Large intestine (tissue), 3 donors: ENCODE measurements around the gene FAAP20. TPM values are rescaled to one million over a fixed set of nuclear protein-coding genes. Genes with fewer than 3 reads are reported as not detected.

Source experiments
- DNase-seq, 2 donors: peaks; one replicate each; pipeline versions ENCODE4 v3.0.0 to v3.0.0-alpha.2; 2013
- H3K27ac ChIP-seq: one replicate; pipeline ENCODE4 v1.5.1; 2013; ENCODE audit warnings: low read length
- H3K27me3 ChIP-seq: 2 replicates; pipeline ENCODE4 v1.6.1; 2013; ENCODE audit warnings: low read length; ENCODE audit not compliant: control insufficient read depth, insufficient read depth
- H3K36me3 ChIP-seq: 2 replicates; pipeline ENCODE4 v1.6.1; 2013; ENCODE audit warnings: low read length; ENCODE audit not compliant: control insufficient read depth, insufficient read depth
- H3K4me1 ChIP-seq: one replicate; pipeline ENCODE4 v1.6.1; 2013; ENCODE audit warnings: low read length; ENCODE audit not compliant: control insufficient read depth, insufficient read depth
- H3K4me3 ChIP-seq: one replicate; pipeline ENCODE4 v1.5.1; 2013; ENCODE audit warnings: low read length
- H3K9me3 ChIP-seq: one replicate; pipeline ENCODE4 v1.6.1; 2013; ENCODE audit warnings: mild to moderate bottlenecking, low read depth, low read length, moderate library complexity; ENCODE audit not compliant: control insufficient read depth
- WGBS: methylation state at CpG from one replicate; pipeline ENCODE4 v1.1.5; 2013; ENCODE audit warnings: low lambda C conversion rate; ENCODE audit not compliant: insufficient coverage; 5-methylcytosine and 5-hydroxymethylcytosine counted together
- polyA plus RNA-seq: library from polyadenylated mRNA; unstranded; fragments of 120-200 nt; gene quantifications from one replicate; pipeline ENCODE4 v1.2.1, GENCODE V29; 2013

Gene FAAP20
- polyA plus RNA-seq, 1 donor: 59.6 TPM

DNA sequence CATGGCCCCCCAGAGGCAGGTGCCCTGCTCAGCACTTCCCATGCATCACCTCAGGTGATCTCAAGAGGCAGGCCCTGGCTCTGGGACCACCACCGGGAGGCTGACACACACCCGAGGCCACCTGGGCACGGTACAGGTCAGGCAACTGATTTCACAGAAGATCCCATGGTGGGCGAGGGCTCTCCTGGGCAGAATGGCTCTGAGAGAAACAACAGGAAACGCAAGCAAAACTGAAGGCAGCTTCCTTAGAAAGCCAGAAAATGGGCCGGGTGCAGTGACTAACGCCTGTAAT is 22.1 kb upstream of the FAAP20 start:
- Histone ChIP-seq H3K27me3 (no peaks in the 10 kb centered on the region), H3K9me3 (peaks cover 6% of the 10 kb centered on the region), H3K36me3 (no peaks in the 10 kb centered on the region), H3K4me1 (peaks cover 34% of the 10 kb centered on the region), H3K4me3 (no peak overlapping the region), H3K27ac (no peak overlapping the region)
- 92% methylated on average over 2 of the region's 7 CpGs for WGBS
- DNase-seq: no peak

DNA sequence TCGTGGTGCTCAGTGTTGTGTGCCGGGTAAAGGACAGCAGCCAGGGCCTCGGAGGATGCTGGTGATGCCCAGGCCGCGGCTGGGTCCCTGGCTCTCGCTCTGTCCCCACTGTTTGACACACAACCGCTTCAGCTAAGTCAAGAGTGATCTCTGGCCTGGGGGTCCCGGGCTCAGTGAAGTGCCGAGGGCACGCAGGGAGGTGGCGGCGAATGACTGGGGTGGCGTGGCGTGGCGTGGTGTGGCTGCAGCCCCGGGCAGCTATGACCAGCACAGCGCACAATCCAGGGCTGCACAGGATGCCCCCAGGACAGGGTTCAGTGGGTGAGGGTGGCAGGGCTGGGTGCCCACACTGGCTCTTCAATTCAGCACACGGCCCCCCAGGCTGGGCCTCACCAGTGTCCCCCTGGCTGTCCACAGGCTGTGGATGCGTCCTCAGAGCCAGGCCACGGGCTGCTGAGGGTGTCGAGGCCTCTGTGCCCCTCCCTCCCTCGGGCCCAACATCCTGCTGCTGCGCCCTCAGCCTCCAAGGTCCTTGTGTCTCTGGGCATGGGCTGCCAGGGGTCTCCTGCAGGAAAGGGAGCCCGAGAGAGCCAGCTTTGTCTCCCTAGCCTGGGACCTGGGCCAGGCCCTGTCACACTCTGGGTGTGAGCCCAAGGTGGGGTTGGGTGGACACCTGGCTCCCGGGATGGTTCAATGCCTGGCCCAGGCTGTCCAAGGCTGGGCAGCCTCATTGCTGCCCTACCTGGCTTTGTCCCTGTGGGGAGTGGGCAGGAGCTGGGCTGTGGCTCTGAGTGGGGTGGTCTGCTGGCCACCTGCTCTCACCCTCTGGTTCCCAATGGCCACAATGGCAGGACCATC is 21.6 kb upstream of the FAAP20 start:
- Histone ChIP-seq H3K9me3 (peaks cover 6% of the 10 kb centered on the region), H3K36me3 (no peaks in the 10 kb centered on the region), H3K27ac (no peak overlapping the region), H3K4me3 (no peak overlapping the region), H3K4me1 (peaks cover 34% of the 10 kb centered on the region), H3K27me3 (no peaks in the 10 kb centered on the region)
- DNase-seq: no peak
- WGBS: no CpG with 5 or more reads among the region's 25 CpGs

DNA sequence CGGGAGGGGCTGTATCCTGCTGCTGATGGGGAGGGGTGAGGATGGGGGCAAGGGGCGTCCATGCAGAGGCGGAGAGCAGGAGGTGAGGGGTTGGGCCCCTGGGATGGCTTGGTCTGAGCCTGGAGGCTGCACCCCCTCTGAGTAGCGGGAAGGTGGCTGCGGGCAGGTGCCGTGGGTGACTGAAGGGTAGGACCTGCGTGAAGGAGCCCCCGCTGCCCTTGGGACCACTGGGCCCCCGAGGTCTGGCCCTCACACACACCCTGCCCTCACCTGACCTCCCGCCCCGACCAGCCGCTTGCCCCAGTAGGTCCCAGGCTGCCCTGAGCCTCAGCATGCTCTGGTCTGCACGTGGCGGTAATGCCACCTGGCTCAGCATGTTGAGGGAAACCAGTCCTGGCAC is 20.8 kb upstream of the FAAP20 start:
- Histone ChIP-seq H3K4me3 (no peak overlapping the region), H3K4me1 (peaks cover 34% of the 10 kb centered on the region), H3K9me3 (peaks cover 6% of the 10 kb centered on the region), H3K36me3 (no peaks in the 10 kb centered on the region), H3K27ac (no peak overlapping the region), H3K27me3 (no peaks in the 10 kb centered on the region)
- WGBS: no CpG with 5 or more reads among the region's 14 CpGs
- no peak for DNase-seq

DNA sequence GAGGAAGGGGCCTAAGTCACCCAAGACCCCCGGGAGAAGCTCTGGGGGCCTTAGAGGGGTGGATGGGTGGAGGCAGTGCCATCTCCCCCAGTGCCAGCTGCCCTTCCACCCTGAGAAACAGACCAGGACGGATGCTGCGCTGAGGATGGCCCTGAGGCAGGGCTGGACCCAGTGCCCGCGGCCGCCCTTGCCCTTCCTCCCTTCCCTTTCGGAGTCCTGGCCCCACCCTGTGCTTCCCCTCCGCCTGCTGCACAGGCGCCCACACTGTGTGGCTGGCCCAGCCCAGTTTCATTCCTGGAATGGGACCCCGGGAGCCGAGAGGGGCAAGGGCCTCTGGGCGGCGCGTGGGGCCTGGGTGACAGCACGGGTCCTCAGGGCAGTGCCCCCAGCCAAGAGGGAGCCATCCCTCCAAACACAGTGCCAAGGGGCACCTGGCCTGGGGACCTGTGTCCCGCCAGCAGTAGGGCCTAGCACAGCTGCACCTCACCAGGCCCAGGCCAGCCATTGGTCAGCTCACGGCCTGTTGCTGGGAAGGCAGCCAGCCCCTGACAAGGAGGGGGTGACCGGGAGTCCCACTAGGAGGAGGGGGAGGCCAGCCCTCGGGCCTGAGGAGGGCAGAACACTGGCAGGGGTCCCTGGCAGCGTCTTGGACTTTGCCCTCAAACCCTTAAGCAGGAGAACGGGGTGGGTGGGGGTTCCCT is 20.1 kb upstream of the FAAP20 start:
- Histone ChIP-seq H3K4me1 (peaks cover 36% of the 10 kb centered on the region), H3K36me3 (no peaks in the 10 kb centered on the region), H3K27ac (peak overlapping the region; percentile 98), H3K27me3 (no peaks in the 10 kb centered on the region), H3K9me3 (peaks cover 6% of the 10 kb centered on the region), H3K4me3 (no peak overlapping the region)
- peak in 1 of 2 donors; percentile 35 for DNase-seq
- no CpG with 5 or more reads among the region's 21 CpGs for WGBS

DNA sequence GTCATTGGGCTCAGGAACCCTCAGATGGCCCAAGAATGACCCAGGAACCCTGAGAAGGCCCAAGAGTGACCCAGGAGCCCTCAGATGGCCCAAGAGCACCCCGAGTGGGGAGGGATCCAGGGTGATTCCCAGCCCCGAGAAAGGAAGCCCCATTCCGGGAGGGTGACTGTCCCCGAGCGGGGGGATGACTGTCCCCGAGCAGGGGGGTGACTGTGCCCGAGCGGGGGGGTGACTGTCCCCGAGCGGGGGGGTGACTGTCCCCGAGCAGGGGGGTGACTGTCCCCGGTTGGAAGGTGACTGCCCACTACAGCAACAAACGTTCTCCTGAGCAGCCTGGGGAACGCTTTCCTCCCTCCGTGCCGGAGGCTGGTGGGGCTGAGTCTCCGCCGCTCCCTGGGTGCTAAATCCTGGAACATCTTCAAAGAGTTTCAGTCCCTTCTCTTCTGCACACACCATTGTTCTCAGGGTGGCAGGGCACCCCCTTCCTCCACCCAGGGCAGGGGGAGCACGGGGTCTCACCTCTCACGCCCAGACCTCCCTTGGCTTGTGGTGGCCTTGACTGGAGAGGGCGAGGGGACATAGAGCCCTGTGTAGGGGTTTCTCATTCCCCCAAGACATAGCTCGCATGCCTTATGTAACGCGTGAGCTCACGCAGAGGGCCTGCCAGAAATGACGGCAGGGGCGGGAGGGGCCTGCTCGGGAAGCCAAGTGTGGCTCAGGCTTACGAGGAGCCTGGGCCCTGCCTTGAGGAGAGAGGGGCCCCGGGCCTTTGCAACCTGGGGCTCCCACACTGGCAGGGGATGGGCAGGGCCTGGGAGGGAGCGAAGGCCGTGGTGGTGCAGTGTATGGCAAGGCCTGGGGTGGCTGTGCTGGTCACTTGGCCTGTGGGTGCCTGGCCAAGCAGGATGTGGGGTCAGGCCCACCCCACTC is 19.3 kb upstream of the FAAP20 start:
- no CpG with 5 or more reads among the region's 32 CpGs for WGBS
- H3K9me3 ChIP-seq: peaks cover 6% of the 10 kb centered on the region
- H3K36me3 ChIP-seq: no peaks in the 10 kb centered on the region
- H3K4me3 ChIP-seq: no peak overlapping the region
- H3K4me1 ChIP-seq: peaks cover 40% of the 10 kb centered on the region
- no peaks in the 10 kb centered on the region for H3K27me3 ChIP-seq
- peak; percentile 60 to 63 for DNase-seq
- H3K27ac ChIP-seq: peak overlapping the region; percentile 98

DNA sequence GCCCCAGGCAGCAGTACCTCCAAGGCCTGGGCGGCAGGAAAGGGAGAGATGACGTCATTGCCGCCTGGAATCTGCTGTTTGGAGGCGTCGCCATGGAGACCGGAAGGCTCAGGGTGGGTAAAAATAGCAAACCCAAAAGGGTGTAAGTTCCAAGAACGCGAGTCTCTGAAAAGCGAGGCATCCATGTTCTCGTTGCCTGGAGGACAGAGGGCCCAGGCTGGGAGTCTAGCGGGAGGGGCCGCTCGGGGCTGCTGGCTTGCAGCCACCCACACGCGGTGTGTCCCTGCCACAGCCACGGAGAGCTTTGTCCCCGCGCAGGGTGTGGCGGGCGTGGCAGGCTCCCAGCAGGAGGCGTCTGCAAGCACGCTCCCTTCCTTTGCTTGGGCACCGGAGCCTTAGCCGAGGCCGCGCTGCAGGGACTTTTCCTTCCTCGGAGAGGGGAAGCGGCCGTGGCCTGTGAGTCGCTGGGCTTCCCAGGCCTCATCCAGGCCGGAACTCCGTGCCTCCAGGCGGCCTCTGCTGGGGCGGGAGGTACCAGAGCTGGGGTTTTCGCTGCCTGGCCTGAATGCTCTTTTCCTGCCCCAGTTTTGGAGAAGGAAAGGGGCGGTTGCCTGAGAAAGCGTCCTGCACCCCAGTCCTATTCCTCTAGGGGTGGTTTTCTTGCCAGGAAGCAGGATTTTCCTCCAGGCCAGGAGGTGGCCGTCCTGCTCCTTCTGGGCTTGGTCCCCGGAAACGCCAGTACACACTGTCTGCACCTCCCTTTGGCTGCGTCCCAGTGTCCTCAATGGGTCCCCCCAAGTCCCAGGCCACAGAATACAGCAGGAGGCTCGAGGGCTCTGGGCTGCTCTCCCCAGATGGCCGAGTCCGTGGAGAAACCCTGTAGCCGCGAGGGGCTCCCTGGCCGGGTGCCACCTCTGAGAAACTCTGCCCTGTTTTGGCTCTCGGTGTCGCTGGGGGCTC is 18.2 kb upstream of the FAAP20 start:
- WGBS: no CpG with 5 or more reads among the region's 49 CpGs
- Histone ChIP-seq H3K4me1 (peaks cover 51% of the 10 kb centered on the region), H3K36me3 (no peaks in the 10 kb centered on the region), H3K27ac (peak overlapping the region; percentile 98), H3K9me3 (peaks cover 8% of the 10 kb centered on the region), H3K27me3 (no peaks in the 10 kb centered on the region), H3K4me3 (peak overlapping the region; percentile 38)
- DNase-seq: peak; percentile 90 to 91

DNA sequence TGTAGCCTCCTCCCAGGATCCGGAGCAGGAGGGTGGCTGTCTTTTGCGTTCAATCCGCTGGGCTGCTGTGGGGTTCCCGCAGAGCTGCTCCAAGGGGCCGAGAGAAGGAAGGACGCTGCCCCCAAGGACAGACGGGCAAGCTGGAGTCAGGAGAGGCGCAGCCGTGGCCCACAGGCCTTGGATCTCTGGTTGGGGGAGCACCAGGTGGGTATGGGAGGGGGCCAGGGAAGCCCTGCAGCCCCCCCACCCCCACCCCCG is 17.6 kb upstream of the FAAP20 start:
- Histone ChIP-seq H3K9me3 (peaks cover 8% of the 10 kb centered on the region), H3K36me3 (no peaks in the 10 kb centered on the region), H3K4me1 (peaks cover 57% of the 10 kb centered on the region), H3K27ac (peak overlapping the region; percentile 98), H3K4me3 (no peak overlapping the region), H3K27me3 (no peaks in the 10 kb centered on the region)
- WGBS: no CpG with 5 or more reads among the region's 10 CpGs
- DNase-seq: no peak

DNA sequence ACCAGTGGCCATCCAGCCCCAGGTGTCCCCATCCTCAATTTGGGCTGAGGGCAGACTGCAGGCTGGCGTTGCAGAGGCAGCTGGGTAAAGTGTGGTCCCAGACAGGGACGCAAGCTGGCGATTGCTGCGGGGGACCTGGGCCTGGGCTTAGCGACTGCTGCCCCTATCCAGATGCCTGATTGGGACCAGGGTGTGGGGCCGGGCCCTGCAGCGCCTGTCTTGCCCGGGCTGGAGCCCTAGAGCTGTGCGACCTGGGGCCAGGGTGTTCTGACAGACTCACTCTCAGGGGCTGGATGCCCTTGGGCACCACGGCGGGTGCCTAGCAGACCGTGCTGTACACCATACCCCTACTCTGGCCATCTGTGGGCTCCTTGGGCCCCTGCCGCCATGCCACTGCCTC is 16.2 kb upstream of the FAAP20 start:
- H3K9me3 ChIP-seq: peaks cover 3% of the 10 kb centered on the region
- no CpG with 5 or more reads among the region's 13 CpGs for WGBS
- H3K4me3 ChIP-seq: no peak overlapping the region
- H3K27me3 ChIP-seq: no peaks in the 10 kb centered on the region
- H3K36me3 ChIP-seq: no peaks in the 10 kb centered on the region
- DNase-seq: no peak
- peaks cover 66% of the 10 kb centered on the region for H3K4me1 ChIP-seq
- no peak overlapping the region for H3K27ac ChIP-seq

DNA sequence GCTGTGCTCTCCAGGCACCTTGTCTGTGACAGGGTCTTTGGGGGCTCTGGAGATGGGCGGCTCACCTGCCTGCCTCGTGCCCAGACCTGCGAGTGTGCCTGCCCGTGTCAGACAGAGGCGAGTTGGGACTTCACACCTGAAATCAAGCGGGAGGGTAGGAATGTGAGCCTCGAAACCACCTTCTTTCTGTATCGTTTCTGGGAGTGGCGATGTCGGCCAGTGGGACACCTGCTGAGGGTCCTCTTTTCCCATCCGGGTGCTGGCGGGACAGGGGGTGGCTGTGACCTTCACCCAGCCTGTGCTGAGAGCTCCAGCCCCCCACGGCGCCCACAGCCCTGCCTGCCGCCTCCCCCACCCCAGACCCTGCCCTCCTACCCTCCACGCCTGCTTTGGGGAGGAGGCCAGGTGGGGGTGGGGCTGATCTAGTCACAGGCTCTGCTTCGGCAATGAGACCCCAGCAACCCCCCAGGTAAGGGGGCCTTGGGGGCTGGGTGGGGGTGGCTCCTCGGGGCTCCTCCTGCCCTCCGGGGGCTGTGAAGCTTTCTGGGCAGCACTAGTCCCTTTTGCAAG is 15.6 kb upstream of the FAAP20 start:
- no CpG with 5 or more reads among the region's 19 CpGs for WGBS
- Histone ChIP-seq H3K27me3 (no peaks in the 10 kb centered on the region), H3K36me3 (no peaks in the 10 kb centered on the region), H3K27ac (no peak overlapping the region), H3K4me1 (peaks cover 67% of the 10 kb centered on the region), H3K4me3 (no peak overlapping the region), H3K9me3 (peaks cover 5% of the 10 kb centered on the region)
- DNase-seq: no peak
